ENCODE results near the gene CD248.
A peak's percentile ranks its signal among the peaks of the same experiment; 100 is the strongest.

Gene CD248

GRCh38 chr11:66268952-66269905 lies 47.6 kb downstream of the CD248 start:
- peak; percentile 47 for DNase-seq

GRCh38 chr11:66268244-66268951 lies 48.4 kb downstream of the CD248 start, which contains the start of gene RAB1B:
TSS of gene RAB1B (plus strand) at chr11:66268639. CDS start at chr11:66268680, 41 bp downstream.
- DNase-seq, result peak; percentile 100

GRCh38 chr11:66267379-66268243 lies 49.2 kb downstream of the CD248 start:
- peak; percentile 81 for DNase-seq

- no peak for DNase-seq
Measured at GRCh38 chr11:66267039-66267378, 49.8 kb downstream of the CD248 start.

- DNase-seq, result no peak
Measured at GRCh38 chr11:66266378-66267038, 50.3 kb downstream of the CD248 start.

GRCh38 chr11:66265531-66266377 lies 51.1 kb downstream of the CD248 start:
- DNase-seq, result no peak

- DNase-seq, result no peak
Measured at GRCh38 chr11:66264914-66265313, 51.9 kb downstream of the CD248 start.

Data from inflammatory macrophage treated with lipopolysaccharide for 4 hours (primary cell).